Vagina (tissue), 2 donors: Measurements from ENCODE around the gene STAU1. TPM values are rescaled to one million over a fixed set of nuclear protein-coding genes. Genes with fewer than 3 reads are reported as not detected.
"Not testable (repeated sequence)": the region's sequence is repeated elsewhere in the genome, so short reads cannot be mapped to it uniquely, and the experiment has no call there.

Experiments used
- DNase-seq, 2 donors: peaks; one replicate each; pipeline ENCODE4 v3.0.0-alpha.2; 2017; ENCODE audit errors: extremely low spot score in 2 of 2
- H3K27ac ChIP-seq: fragments of 200-600 bp; sonication (generic); one replicate; pipeline ENCODE4 v1.5.1; 2019
- H3K27me3 ChIP-seq: fragments of 200-600 bp; sonication (generic); one replicate; pipeline ENCODE4 v1.5.1; 2019
- H3K36me3 ChIP-seq, 2 donors: fragments of 200-600 bp; sonication (generic); one replicate each; pipeline ENCODE4 v1.5.1; 2017 to 2019
- H3K4me1 ChIP-seq: fragments of 200-600 bp; sonication (generic); one replicate; pipeline ENCODE4 v1.5.1; 2019
- H3K4me3 ChIP-seq, 2 donors: fragments of 200-600 bp; sonication (generic); 1 replicate in 1 of 2; 2 replicates in 1 of 2; pipeline ENCODE4 v1.5.1; 2016 to 2019
- H3K9me3 ChIP-seq: fragments of 200-600 bp; sonication (generic); one replicate; pipeline ENCODE4 v1.5.1; 2019
- CTCF ChIP-seq, 3 experiments: fragments of 450-650 bp in 2 of 3; fragments of 200-600 bp in 1 of 3; sonication (generic) in 1 of 3; IDR thresholded peaks; one replicate each; pipeline ENCODE4 v1.5.1; 2017 to 2019; ENCODE audit warnings: antibody characterized with exemption in 3 of 3, mild to moderate bottlenecking in 2 of 3, moderate library complexity in 2 of 3
- POLR2A ChIP-seq, 2 donors: fragments of 450-650 bp; IDR thresholded peaks; one replicate each; pipeline ENCODE4 v1.6.1; 2017; ENCODE audit warnings: antibody characterized with exemption in 2 of 2, mild to moderate bottlenecking in 2 of 2, moderate library complexity in 2 of 2
- POLR2AphosphoS5 ChIP-seq, 2 donors: sonication (generic); formaldehyde crosslinking; IDR thresholded peaks; one replicate each; pipeline ENCODE4 v1.9.0; 2017; ENCODE audit warnings: antibody characterized with exemption in 2 of 2, mild to moderate bottlenecking in 2 of 2, low read depth in 1 of 2; ENCODE audit not compliant: insufficient read depth in 1 of 2
- intact Hi-C: fragments of 100-400 bp; cut with DNase I; formaldehyde crosslinking; loops from one replicate; pipeline ENCODE4 v1.15.1; 2023
- total RNA-seq: library from RNA; depleted of rRNA; stranded (reverse); fragments of >200 nt; gene quantifications from one replicate; pipeline ENCODE4 v1.2.3, GENCODE V29; 2016

Gene STAU1
- total RNA-seq, 1 donor from 2014 or later: 68.5 TPM

GRCh38 chr20:49112596-49113274 lies 75.4 kb downstream of the STAU1 start:
- Histone ChIP-seq H3K9me3 (no peaks in the 10 kb centered on the region), H3K27me3 (no peaks in the 10 kb centered on the region), H3K4me1 (no peaks in the 10 kb centered on the region), H3K36me3 (peaks cover 4 to 50% of the 10 kb centered on the region in 2 donors), H3K27ac (no peak overlapping the region), H3K4me3 (no peak overlapping the region)
- no peak for TF ChIP-seq POLR2A (IDR thresholded peaks at IDR 0.05)
- no peak for TF ChIP-seq CTCF (IDR thresholded peaks at IDR 0.05)
- TF ChIP-seq POLR2AphosphoS5 (IDR thresholded peaks at IDR 0.05; ENCODE audit: insufficient read depth in 1 of 2, low read depth in 1 of 2): no peak
- intact Hi-C loops: no loop called here
- DNase-seq: no peak

DNA sequence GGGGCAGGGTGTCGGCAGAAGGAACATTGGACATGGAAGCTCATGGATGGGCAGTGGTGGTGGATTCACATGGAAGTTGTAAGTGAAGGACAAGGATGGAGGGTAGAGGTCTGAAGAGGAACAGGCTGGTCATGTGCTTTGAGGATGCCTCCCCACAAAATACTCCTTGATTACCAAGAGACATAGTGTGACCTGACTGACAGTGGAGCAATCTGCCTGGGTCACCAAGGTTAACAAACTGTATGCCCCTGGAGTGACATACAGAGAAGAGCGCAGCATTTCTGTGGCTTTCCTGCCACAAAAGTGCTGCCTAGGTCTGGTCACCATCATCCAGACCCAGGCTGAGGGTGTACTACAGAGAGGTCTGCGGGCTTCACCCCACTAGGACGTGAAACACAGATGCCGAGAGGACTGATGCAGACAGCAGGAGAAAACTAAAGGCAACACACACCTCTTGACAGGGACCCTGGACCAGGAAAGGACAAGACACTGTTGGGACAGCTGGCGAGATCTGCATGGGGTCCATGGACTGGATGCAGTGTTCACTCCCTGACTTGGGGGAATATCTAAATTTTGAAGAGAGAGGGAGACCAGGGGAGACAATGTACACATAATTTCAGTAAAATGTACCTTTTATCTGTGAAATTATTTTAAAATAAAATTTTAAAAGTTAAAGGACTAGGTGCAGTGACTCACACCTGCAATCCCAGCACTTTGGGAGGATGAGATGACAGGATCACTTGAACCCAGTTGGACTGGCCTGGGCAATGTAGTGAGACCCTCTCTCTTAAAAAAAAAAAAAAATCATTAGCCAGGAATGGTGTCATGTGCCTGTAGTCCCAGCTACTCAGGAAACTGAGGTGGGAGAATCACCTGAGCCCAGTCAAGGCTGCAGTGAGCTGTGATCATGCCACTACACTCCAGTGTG lies 77.1 kb downstream of the STAU1 start:
- Histone ChIP-seq H3K27me3 (no peaks in the 10 kb centered on the region), H3K4me1 (no peaks in the 10 kb centered on the region), H3K4me3 (no peak overlapping the region), H3K36me3 (peaks cover 4 to 33% of the 10 kb centered on the region in 2 donors), H3K27ac (no peak overlapping the region), H3K9me3 (no peaks in the 10 kb centered on the region)
- intact Hi-C loops: no loop called here
- no peak for DNase-seq
- TF ChIP-seq POLR2AphosphoS5 (IDR thresholded peaks at IDR 0.05; ENCODE audit: insufficient read depth in 1 of 2, low read depth in 1 of 2) (no peak), POLR2A (IDR thresholded peaks at IDR 0.05) (no peak), CTCF (IDR thresholded peaks at IDR 0.05) (no peak)

- no peak for DNase-seq
- no peaks in the 10 kb centered on the region for H3K4me1 ChIP-seq
- TF ChIP-seq CTCF (IDR thresholded peaks at IDR 0.05) (no peak), POLR2AphosphoS5 (IDR thresholded peaks at IDR 0.05; ENCODE audit: insufficient read depth in 1 of 2, low read depth in 1 of 2) (no peak), POLR2A (IDR thresholded peaks at IDR 0.05) (no peak)
- peaks cover 0 to 14% of the 10 kb centered on the region in 2 donors for H3K36me3 ChIP-seq
- no peaks in the 10 kb centered on the region for H3K9me3 ChIP-seq
- no peaks in the 10 kb centered on the region for H3K27me3 ChIP-seq
- no peak overlapping the region for H3K27ac ChIP-seq
- no peak overlapping the region for H3K4me3 ChIP-seq
- intact Hi-C loops: no loop called here
Observed at GRCh38 chr20:49106328-49106727, 81.8 kb downstream of the STAU1 start.

- H3K27me3 ChIP-seq, H3K4me3 ChIP-seq, intact Hi-C loops, H3K27ac ChIP-seq, H3K9me3 ChIP-seq, DNase-seq, H3K4me1 ChIP-seq: not testable (repeated sequence)
- H3K36me3 ChIP-seq: peaks cover 0 to 16% of the 10 kb centered on the region in 2 donors
Observed at GRCh38 chr20:49104979-49105547, 83.1 kb downstream of the STAU1 start.

DNA sequence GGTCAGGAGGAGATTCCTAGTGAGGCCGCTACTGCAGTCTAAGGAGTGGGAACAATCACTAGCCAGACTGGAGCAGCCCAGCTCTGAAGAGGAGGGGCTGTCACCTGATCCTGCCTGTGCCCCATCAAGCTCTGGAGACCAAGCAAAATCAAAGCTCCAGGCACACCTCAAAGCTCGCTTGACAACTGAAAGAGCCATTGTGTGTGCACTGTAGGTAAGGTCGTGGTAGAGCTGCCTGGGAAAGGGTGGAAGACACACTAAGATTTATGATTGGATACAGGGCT lies 83.8 kb downstream of the STAU1 start:
- no peak overlapping the region for H3K27ac ChIP-seq
- H3K4me3 ChIP-seq: no peak overlapping the region
- DNase-seq: no peak
- TF ChIP-seq POLR2AphosphoS5 (IDR thresholded peaks at IDR 0.05; ENCODE audit: insufficient read depth in 1 of 2, low read depth in 1 of 2) (no peak), POLR2A (IDR thresholded peaks at IDR 0.05) (no peak), CTCF (IDR thresholded peaks at IDR 0.05) (no peak)
- H3K36me3 ChIP-seq: peaks cover 0 to 16% of the 10 kb centered on the region in 2 donors
- no peaks in the 10 kb centered on the region for H3K9me3 ChIP-seq
- intact Hi-C loops: no loop called here
- H3K27me3 ChIP-seq: no peaks in the 10 kb centered on the region
- H3K4me1 ChIP-seq: no peaks in the 10 kb centered on the region
